Effector memory CD4-positive, alpha-beta T cell (primary cell): ENCODE data around the gene TCP11L1.

Source experiments
- DNase-seq, 3 donors: peaks; one replicate each; pipeline ENCODE4 v3.0.0-alpha.2; 2020
- H3K27ac ChIP-seq: 2 replicates; pipeline ENCODE4 v1.7.0; 2013; ENCODE audit warnings: mild to moderate bottlenecking, low read length, moderate library complexity; ENCODE audit not compliant: insufficient read depth, poor library complexity, severe bottlenecking
- H3K27me3 ChIP-seq: replicated peaks from 2 replicates; pipeline ENCODE4 v1.7.0; 2013; ENCODE audit warnings: mild to moderate bottlenecking, low read length; ENCODE audit not compliant: insufficient read depth, control insufficient read depth, poor library complexity, severe bottlenecking
- H3K36me3 ChIP-seq: 2 replicates; pipeline ENCODE4 v1.7.0; 2013; ENCODE audit warnings: mild to moderate bottlenecking, low read length, moderate library complexity; ENCODE audit not compliant: control insufficient read depth, insufficient read depth
- H3K4me1 ChIP-seq: 2 replicates; pipeline ENCODE4 v1.7.0; 2013; ENCODE audit warnings: low read length, mild to moderate bottlenecking; ENCODE audit not compliant: control insufficient read depth, insufficient read depth, poor library complexity, severe bottlenecking
- H3K4me3 ChIP-seq: 2 replicates; pipeline ENCODE4 v1.7.0; 2013; ENCODE audit warnings: low read length, low read depth, mild to moderate bottlenecking; ENCODE audit not compliant: insufficient read depth, poor library complexity, severe bottlenecking
- H3K9me3 ChIP-seq: 2 replicates; pipeline ENCODE4 v1.7.0; 2013; ENCODE audit warnings: mild to moderate bottlenecking, low read length, moderate library complexity; ENCODE audit not compliant: control insufficient read depth

TCP11L1 gene

DNA sequence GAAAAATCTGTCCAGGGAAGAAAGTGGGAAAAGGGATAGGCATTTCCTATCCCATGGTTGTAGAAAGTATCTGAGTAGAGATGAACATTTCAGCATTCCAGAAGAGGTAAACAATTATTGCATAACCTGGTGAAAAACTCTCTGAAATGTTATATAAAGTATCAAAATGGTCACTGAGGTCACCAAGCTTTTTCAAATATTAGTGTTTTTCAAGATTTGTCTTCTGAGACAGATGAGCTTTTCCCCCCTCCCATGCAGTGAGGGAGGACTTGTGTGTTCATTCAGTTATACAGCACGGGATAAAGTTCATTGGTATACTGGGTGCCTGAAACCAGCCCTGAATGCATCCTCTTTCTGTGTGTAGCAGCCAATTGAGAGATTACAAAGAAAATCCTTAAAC is 25.6 kb upstream of the TCP11L1 start:
- peaks cover 3% of the 10 kb centered on the region for H3K27me3 ChIP-seq
- H3K4me3 ChIP-seq, result no peak overlapping the region
- H3K4me1 ChIP-seq, result peaks cover 7% of the 10 kb centered on the region
- no peak for DNase-seq
- no peak overlapping the region for H3K27ac ChIP-seq
- H3K36me3 ChIP-seq, result no peaks in the 10 kb centered on the region
- no peaks in the 10 kb centered on the region for H3K9me3 ChIP-seq

DNA sequence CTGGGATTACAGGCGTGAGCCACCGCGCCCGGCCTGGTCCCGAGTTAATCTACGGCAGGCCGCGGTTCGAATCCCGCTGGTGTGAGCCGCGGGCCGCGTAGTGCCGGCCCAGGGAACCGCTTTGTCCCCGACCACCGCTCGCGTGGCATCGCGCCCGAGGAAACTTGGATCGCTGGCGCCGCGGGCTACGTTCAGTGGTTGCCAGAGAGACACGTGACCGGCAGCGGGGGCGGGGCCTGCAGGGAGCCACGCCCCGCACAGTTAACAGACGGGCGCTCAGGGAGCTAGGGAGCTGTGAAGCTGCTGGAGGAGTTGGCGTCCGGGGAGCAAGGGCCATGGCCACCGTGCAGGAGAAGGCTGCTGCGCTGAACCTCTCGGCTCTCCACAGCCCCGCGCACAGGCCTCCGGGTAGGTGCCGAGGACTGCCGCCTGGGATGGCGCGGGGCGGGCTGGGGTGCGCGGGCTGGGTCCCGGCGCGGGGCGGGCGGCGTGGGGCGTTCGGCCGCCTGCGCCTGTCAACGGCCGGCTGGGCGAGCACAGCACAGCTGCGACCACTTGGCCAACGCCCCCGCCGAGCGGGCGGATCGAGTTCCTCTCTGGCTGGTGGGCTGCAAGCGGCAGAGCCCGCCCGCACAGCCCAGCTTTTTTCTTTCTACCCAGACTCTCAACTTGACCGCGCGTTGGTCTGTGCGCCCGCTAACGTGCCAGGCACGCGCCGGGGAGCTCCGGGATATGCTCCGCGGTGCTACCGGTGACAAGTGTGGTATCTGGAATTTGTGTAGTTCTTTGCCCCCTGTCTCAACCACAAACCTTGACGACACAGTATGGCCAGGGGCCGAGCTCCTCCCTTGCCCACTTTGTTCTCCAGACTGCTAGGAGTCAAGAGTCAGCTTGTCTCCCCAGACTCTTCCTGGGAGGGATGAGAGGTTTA is 23.5 kb upstream of the TCP11L1 start, which contains the start of gene DEPDC7:
DEPDC7 (plus strand) TSS at position 258 of the 931 bp plus-strand sequence; CDS start at position 336, 78 bp downstream.
- H3K36me3 ChIP-seq, result no peaks in the 10 kb centered on the region
- DNase-seq, result peak; percentile 46 to 65 (median 53)
- H3K9me3 ChIP-seq, result no peaks in the 10 kb centered on the region
- H3K27me3 ChIP-seq, result peaks cover 7% of the 10 kb centered on the region
- peaks cover 7% of the 10 kb centered on the region for H3K4me1 ChIP-seq
- H3K4me3 ChIP-seq, result peak within 1 kb of the TSS; percentile 59
- H3K27ac ChIP-seq, result no peak within 1 kb of the TSS

DNA sequence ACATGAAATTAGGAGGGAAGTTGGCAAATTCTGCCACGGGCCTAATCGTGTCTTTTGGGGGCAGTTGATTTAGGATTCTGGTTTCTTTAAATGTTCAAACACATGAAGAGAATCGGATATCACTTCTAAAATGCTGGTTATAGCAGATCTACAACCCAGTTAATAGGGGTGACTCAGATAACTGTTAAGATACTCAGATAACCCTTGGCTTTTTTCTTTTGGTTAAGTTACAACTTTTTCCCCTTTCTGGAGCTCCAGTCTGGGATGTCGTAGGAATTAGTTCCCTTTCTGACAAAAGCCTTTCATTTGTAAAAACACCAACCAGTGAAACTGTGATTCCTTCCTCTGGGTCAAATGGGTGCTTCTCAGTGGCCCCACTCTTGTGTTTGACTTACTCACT is 22.7 kb upstream of the TCP11L1 start:
- no peaks in the 10 kb centered on the region for H3K36me3 ChIP-seq
- peak overlapping the region; percentile 59 for H3K4me3 ChIP-seq
- peaks cover 7% of the 10 kb centered on the region for H3K4me1 ChIP-seq
- H3K27ac ChIP-seq, result no peak overlapping the region
- H3K27me3 ChIP-seq, result peaks cover 7% of the 10 kb centered on the region
- H3K9me3 ChIP-seq, result no peaks in the 10 kb centered on the region
- DNase-seq, result no peak

DNA sequence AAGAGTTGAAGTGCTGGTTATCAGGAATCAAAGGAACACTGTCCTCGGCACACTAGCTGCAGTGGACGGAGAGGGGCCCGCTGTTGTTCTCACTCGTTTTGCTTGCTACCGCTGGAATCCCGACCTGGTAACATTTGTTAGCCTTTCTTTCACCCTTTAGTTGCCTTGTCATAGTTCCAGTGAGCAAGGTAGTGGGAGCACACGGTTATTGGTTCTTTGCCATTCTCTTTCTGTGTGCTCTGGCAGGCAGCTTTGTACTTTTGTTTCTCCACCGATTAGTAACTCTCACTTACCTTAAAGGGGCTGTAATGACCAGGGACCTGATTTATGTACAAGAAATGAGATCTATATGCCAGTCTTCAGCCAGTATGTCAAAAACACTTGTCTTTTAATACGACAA is 21.9 kb upstream of the TCP11L1 start:
- Histone ChIP-seq H3K27me3 (peaks cover 7% of the 10 kb centered on the region), H3K4me1 (peaks cover 2% of the 10 kb centered on the region), H3K4me3 (no peak overlapping the region), H3K27ac (no peak overlapping the region), H3K36me3 (no peaks in the 10 kb centered on the region), H3K9me3 (no peaks in the 10 kb centered on the region)
- DNase-seq, result no peak

DNA sequence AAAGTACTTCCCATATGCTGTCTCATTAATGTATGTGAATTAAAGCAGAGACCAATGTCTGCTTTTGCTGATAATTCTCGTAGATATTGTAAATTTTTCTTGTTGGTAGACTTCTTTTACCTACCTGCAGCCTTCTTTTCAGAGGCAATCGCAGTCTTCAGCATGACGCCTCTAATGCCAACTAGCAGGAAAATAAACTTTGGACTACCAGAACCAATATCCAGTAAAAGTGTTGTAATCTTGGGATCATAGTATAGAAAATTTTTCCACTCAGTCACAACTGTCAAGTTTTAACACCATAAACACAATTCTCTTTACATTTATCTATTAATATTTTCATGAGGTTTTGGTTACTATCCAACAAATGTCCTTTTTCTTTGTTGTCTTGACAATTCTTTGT is 21.4 kb upstream of the TCP11L1 start:
- Histone ChIP-seq H3K27me3 (peaks cover 7% of the 10 kb centered on the region), H3K4me3 (no peak overlapping the region), H3K36me3 (no peaks in the 10 kb centered on the region), H3K9me3 (no peaks in the 10 kb centered on the region), H3K27ac (no peak overlapping the region), H3K4me1 (no peaks in the 10 kb centered on the region)
- DNase-seq, result no peak

DNA sequence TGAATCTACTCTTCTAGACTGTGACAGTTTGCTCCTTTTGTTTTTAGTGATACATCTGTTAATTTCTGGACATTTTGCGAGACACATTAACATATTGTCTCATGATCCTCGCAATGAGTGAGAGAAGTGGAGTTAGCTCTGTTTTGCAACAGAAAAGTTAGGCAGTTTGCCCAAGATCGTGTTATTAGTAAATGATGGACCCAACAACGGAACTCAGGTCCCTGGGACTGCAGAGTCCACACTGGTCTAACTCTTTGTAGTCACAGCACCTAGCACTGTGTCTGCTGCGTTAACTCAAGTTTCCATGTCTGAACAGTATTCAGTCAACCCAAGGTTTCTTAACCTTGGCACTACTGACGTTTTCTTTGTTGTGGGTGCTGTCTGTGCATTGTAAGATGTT is 20.5 kb upstream of the TCP11L1 start:
- Histone ChIP-seq H3K9me3 (no peaks in the 10 kb centered on the region), H3K27ac (no peak overlapping the region)

DNA sequence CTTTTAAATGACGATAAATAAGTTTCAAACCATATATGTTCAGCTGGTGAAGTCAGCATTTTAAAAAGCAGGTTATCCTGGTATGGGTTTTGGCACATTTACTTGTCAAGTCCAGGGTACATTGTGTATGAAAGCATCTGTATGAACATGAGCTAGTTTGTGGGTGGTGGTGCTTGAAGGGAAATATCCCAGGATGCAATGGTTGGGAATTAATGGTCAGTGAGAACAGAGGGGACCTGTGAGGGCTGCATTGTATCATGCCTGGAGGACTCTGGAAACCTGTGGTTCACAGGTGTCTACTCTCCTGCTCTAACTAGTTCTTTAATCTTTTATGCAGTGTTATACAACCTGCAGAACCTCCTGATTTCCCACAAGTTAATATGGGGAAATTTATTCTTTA is 17.9 kb upstream of the TCP11L1 start:
- peaks cover 7% of the 10 kb centered on the region for H3K27me3 ChIP-seq
- no peak for DNase-seq
- no peaks in the 10 kb centered on the region for H3K9me3 ChIP-seq
- no peaks in the 10 kb centered on the region for H3K4me1 ChIP-seq
- H3K4me3 ChIP-seq, result no peak overlapping the region
- no peaks in the 10 kb centered on the region for H3K36me3 ChIP-seq
- H3K27ac ChIP-seq, result no peak overlapping the region

More for the DNA sequence above, 20.5 kb upstream of the TCP11L1 start:
- H3K36me3 ChIP-seq, result no peaks in the 10 kb centered on the region
- DNase-seq, result no peak
- H3K4me3 ChIP-seq, result no peak overlapping the region
- no peaks in the 10 kb centered on the region for H3K4me1 ChIP-seq
- H3K27me3 ChIP-seq, result peaks cover 7% of the 10 kb centered on the region

DNA sequence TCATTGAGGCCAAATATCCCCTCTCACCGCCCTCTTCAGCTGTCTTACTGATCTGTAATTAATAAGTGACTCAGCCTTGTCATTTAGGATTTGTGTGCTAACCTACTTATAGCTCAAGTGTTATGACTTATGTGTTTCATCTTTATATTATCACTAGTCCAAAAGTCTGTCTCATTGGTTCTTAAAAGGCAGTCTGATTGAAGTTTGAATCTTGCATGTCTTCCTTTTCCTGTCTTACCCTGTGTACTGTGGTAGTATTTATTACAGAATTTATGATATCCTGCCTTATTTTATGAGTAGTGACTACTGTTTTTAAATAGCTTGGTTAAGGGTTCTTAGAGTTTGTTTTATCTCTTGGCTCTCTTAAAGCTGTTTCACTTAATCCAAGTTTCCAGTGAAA is 17.4 kb upstream of the TCP11L1 start:
- H3K4me1 ChIP-seq, result no peaks in the 10 kb centered on the region
- no peak for DNase-seq
- no peak overlapping the region for H3K4me3 ChIP-seq
- no peak overlapping the region for H3K27ac ChIP-seq
- H3K9me3 ChIP-seq, result no peaks in the 10 kb centered on the region
- no peaks in the 10 kb centered on the region for H3K36me3 ChIP-seq
- H3K27me3 ChIP-seq, result peaks cover 4% of the 10 kb centered on the region

DNA sequence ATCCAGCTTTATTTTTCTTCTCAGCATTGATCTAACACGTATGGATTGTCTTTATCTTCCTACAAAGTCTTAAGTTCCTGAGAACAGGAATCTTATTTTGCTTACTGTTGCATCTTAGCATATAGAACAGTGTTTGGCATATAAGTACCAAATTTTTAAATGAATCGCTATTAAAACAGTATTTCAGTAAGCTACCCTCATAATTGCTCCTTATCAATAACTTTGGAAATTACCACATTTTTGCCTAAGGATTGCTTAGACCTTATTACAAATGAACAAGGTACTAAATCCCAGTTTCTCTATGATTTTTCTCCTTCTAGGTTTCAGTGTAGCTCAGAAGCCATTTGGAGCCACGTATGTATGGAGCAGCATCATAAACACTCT is 14.0 kb upstream of the TCP11L1 start:
- DNase-seq, result no peak
- Histone ChIP-seq H3K27me3 (no peaks in the 10 kb centered on the region), H3K4me3 (no peak overlapping the region), H3K4me1 (no peaks in the 10 kb centered on the region), H3K36me3 (no peaks in the 10 kb centered on the region), H3K27ac (no peak overlapping the region), H3K9me3 (no peaks in the 10 kb centered on the region)

DNA sequence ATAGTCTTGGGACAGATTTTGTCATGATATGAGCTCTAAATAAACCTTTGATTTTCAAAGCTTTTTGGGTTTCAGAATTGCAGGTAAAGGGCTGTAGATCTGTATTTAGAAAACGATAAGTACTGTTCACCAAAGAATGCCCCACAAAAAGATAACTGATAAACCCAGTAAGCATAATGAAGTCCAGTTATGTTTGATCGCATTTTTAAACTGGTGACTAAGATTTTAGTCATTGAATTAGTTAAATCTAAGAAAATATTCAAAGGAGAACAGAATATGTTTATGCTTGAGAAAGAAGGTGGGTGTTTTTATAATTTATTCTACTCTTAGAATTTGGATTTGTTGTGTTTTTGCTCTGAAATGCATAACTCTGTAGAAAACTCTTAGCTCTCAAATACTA is 12.1 kb upstream of the TCP11L1 start:
- Histone ChIP-seq H3K27ac (no peak overlapping the region), H3K36me3 (no peaks in the 10 kb centered on the region), H3K4me1 (no peaks in the 10 kb centered on the region), H3K4me3 (no peak overlapping the region), H3K27me3 (no peaks in the 10 kb centered on the region), H3K9me3 (no peaks in the 10 kb centered on the region)
- DNase-seq, result no peak
